ENCODE measurements around the gene PADI1.
A peak's percentile ranks its signal among the peaks of the same experiment; 100 is the strongest.

PADI1 gene

GRCh38 chr1:17274186-17275170 lies 69.5 kb downstream of the PADI1 start:
- DNase-seq, result no peak

- DNase-seq, result no peak
Observed at GRCh38 chr1:17276568-17276967, 71.6 kb downstream of the PADI1 start.

GRCh38 chr1:17277511-17278159 lies 72.7 kb downstream of the PADI1 start:
- no peak for DNase-seq

GRCh38 chr1:17278996-17279830 lies 74.3 kb downstream of the PADI1 start:
- DNase-seq, result no peak

- DNase-seq, result no peak
Observed at GRCh38 chr1:17280436-17280835, 75.5 kb downstream of the PADI1 start.

GRCh38 chr1:17280894-17281293 lies 76.0 kb downstream of the PADI1 start:
- DNase-seq, result no peak

GRCh38 chr1:17281775-17282181 lies 76.8 kb downstream of the PADI1 start:
- DNase-seq, result peak; percentile 2

- no peak for DNase-seq
Observed at GRCh38 chr1:17282836-17283235, 77.9 kb downstream of the PADI1 start.

- DNase-seq, result no peak
Observed at GRCh38 chr1:17286646-17287045, 81.7 kb downstream of the PADI1 start.

GRCh38 chr1:17287130-17287776 lies 82.3 kb downstream of the PADI1 start:
- DNase-seq, result no peak

- DNase-seq, result no peak
Observed at GRCh38 chr1:17289721-17290120, 84.8 kb downstream of the PADI1 start.

- DNase-seq, result no peak
Observed at GRCh38 chr1:17290553-17290952, 85.6 kb downstream of the PADI1 start.

GRCh38 chr1:17292299-17293160 lies 87.6 kb downstream of the PADI1 start:
- no peak for DNase-seq

- no peak for DNase-seq
Observed at GRCh38 chr1:17293681-17294425, 88.9 kb downstream of the PADI1 start.

- DNase-seq, result no peak
Observed at GRCh38 chr1:17295292-17295691, 90.4 kb downstream of the PADI1 start.

Data from midbrain (tissue), 1 donor.